H4 (cell line): ENCODE data around the gene COPG2. TPM values are rescaled to one million over a fixed set of nuclear protein-coding genes. Genes with fewer than 3 reads are reported as not detected.
A peak's percentile ranks its signal among the peaks of the same experiment; 100 is the strongest.
"Not testable (repeated sequence)": the region's sequence is repeated elsewhere in the genome, so short reads cannot be mapped to it uniquely, and the experiment has no call there.

Experiments used
- DNase-seq: peaks from one replicate; pipeline ENCODE4 v3.0.0-alpha.2; 2015; ENCODE audit warnings: low spot score
- total RNA-seq: library from RNA; depleted of rRNA; stranded (reverse); fragments of >200 nt; shearing (Covaris generic); gene quantifications from 2 replicates; pipeline ENCODE4 v1.2.3, GENCODE V29; 2014; rRNA removed

The COPG2 gene, protein sequence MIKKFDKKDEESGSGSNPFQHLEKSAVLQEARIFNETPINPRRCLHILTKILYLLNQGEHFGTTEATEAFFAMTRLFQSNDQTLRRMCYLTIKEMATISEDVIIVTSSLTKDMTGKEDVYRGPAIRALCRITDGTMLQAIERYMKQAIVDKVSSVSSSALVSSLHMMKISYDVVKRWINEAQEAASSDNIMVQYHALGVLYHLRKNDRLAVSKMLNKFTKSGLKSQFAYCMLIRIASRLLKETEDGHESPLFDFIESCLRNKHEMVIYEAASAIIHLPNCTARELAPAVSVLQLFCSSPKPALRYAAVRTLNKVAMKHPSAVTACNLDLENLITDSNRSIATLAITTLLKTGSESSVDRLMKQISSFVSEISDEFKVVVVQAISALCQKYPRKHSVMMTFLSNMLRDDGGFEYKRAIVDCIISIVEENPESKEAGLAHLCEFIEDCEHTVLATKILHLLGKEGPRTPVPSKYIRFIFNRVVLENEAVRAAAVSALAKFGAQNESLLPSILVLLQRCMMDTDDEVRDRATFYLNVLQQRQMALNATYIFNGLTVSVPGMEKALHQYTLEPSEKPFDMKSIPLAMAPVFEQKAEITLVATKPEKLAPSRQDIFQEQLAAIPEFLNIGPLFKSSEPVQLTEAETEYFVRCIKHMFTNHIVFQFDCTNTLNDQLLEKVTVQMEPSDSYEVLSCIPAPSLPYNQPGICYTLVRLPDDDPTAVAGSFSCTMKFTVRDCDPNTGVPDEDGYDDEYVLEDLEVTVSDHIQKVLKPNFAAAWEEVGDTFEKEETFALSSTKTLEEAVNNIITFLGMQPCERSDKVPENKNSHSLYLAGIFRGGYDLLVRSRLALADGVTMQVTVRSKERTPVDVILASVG
- 39.2 and 41.3 TPM in 2 replicates for total RNA-seq

DNA sequence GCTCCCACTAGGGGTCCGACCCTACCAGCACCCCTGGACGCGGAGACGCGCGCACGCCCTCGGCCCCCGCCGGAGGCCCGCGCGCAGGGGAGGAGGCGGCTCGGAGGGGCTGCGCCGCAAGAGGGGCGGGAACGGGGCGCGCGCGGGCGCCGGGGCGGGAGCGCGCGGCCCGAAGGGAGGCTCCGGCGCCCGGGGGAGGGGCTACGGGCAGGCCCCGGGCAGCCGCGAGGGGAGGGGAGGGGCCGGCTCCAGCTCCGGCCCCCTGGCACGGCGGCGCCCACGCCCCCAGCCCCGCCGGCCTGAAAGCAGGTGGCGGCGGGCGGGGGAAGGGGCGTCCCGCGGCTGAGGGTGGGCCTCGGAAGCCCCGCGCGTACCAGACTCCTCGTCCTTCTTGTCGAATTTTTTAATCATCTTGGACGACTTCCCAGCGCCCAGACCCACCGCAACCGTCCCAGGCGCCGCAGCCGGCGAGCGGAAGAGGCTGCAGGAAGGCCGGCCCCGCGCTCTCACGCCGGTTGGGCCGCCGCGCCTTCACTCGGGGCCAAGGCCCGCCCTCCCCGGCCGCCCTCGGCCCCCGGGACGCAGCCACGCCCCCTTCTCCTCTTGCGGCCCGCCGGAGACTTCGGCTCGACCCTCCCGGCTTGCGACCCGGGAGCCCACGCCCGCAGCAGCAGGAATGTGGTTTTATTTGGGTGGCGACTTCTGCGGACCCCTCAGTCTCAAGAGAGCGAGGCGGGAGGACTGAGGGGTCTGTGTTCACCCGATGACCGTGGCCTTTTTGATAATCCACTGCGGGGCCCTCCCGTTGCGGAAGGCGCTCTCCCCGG is at the start of gene COPG2:
COPG2 (minus strand) TSS at position 491 of the 827 bp plus-strand sequence; CDS start at position 411, 80 bp downstream.
- DNase-seq: peak; percentile 74

DNA sequence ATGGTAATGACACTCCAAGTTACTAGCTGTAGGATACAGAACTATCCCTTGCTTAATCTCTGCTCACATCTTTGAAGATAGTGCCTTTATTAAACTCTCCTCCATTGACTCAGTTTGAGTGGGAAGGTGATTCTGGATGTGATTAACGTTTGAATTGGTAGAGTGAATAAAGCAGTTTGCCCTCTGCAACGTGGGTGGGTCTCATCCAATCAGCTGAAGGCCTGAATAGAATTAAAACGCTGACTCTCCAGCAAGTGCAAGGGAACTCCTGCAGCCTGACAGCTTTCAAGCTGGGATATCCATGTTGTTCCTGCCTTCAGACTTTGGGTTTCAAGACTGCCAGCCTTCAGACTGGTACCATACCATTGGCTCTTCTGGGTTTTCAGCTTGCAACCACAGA is 43.9 kb upstream of the COPG2 start:
- DNase-seq: no peak

DNA sequence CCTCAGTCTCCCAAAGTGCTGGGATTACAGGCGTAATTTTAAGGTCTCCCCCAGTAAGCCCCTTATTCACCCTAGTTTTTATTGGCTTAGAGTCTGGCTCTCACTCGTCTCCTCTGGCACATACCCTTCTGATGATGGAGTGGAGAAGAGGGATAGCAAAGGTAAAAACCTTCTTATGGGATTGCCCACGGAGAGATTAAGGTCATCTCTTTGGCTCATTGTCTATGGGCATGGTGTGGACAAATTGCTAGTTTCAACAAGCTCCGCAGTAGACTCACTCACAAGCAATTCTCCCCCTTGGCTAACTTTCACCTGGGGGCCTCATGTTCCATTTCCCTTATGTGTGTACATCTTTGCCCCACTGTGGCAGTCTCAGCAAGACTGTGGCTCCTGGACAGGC is 40.2 kb upstream of the COPG2 start:
- no peak for DNase-seq

DNA sequence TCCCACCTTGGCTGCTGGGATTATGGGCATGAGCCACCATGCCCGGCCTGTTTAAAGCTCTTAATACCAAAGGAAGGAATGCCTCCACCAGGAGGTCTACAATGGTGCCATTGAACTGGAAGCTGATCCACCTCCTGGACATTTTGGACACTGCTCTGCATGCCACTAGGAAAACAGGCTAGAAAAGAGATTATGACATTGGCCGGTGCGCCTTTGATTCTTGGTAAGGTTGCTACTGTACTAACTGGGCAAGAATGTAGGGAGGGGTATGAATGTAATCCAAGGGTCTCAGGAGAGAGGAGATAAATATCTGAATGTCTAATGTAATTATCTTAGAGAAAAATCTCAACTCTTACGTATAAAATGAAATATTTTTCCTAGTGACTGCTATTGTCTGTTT is 39.5 kb upstream of the COPG2 start:
- DNase-seq: no peak

DNA sequence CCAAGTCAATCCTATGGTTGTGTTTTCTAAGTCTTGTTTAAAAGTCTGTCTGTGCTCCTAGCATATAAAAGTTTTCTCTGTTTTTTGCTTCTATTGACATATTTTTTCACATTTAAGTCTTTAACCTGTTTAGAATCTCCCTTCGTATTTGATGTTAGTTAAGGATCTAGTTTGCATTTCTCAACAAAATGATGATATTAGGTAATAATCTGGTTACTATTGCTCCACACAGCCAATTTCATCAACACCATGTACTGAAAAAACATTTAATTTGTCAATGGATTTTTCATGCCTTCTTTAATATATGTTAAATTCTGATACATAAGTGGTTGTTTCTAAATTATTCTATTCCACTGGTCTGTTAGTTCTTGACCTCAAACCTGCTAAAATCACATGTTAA is 35.3 kb upstream of the COPG2 start:
- no peak for DNase-seq

DNA sequence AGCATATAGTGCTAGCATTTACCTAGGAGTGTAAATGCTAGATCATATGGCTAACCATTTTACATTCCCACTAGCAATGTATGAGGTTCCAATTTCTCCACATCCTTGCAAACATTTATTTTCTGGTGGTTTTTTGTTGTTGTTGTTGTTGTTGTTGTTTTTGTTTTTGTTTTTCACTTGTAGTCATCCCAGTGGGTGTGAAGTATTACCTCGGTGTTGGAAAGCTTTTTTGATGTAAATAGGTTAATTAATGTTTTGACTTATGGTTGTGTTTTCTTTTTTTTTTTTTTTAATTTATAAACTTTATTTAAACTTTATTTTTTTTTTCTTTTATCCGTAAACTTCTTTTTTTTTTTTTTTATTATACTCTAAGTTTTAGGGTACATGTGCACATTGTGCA is 33.1 kb upstream of the COPG2 start:
- DNase-seq: no peak

DNA sequence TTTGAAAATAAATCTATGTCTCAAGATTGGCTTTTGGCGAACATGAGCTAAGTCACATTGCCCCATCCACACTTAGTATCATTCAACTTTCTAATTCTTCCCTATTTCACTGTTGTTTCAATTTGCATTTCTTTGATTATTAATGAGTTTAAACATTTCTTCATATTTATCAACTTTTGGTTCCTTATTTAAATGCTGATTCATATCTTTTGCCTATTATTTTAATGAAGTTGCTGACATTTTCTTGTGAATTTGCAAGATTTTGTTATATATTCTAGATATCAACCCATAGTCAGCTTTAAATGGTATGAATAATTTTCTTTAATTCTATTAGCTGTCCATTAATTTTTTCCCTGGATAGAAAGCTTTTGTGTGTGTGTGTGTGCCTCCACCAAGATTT is 32.2 kb upstream of the COPG2 start:
- DNase-seq: no peak

DNA sequence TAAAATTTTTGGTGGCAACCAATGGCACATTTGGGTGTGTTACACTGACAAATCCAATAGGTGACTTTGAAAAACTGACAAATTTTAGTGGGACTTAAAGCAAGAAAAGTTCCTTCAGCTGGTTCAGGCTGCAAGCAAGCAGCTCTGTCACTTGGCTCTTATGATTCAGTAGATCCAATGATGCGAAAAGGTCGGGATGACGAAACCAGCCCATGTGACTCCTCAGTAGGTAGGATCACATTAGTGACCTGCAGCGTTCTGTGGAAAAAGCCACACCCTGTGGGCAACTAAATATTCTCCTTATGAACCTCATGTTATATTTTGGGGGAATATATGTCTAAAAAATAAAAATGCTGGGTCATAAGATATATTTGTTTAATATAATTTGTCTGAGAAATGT is 31.1 kb upstream of the COPG2 start:
- no peak for DNase-seq

DNA sequence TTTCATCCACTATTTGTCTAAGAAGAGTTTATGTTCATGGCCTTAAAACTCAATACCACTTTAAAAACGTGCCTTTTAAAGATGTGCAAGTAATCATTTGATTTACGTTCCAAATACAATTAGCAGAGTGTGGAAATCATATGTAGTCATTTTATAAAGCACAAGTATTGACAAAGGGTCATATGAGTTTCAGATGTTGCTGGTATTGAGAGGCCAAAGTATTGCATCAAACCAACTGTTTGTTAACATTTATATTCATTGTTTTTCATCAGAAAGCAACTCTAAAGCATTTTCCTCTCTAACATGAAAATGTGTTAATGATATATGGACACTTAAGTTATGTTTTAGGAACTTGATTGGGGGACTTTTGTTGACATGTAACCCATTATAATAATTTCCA is 29.3 kb upstream of the COPG2 start:
- no peak for DNase-seq

DNA sequence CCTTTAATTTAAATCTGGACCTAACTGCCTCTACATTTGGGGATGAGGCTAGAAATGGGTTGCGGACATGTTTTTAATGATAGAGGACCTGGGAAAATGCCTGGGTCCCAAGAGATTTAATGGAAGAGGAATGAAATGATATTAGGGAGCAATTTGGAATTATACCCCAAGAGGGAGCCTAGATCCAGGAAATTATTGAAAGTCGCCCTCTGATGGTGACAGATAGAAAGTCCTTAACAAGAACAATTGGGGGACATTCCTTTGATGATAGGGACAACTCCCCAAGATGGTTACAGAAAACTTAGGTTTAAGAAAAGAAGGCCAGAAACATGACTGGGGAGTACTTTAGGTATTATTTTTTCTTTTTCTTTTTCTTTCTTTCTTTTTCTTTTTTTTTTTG is 27.3 kb upstream of the COPG2 start:
- DNase-seq: peak; percentile 55

DNA sequence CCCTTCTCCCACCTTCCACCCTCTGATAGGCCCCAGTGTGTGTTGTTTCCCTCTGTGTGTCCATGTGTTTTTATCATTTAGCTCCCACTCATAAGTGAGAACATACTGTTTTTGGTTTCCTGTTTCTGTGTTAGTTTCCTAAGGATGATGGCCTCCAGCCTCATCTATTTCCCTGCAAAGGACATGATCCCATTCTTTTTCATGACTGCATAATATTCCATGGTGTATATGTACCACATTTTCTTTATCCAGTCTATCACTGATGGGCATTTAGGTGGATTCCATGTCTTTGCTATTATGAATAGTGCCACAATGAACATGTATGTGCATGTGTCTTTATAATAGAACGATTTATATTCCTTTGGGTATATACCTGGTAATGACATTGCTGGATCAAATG is 23.8 kb upstream of the COPG2 start:
- DNase-seq: not testable (repeated sequence)

DNA sequence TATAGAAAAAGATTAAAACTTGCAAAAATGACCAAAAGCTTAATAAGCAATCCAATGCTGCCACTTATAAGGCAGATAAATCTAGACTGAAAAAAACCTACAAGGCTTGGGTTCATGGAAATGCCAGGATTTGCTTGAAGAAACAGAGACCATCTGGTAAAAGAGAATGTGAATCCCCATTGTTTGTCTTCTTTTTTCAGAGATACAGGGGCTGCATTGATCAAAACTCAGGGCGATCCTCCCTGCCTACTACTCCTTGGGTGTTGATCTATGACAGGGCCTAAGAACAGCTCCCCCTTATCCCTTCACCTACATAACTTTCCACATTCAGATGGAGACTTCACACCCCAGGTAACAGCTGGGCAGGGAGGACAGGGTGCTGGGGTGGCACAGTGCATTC is 21.1 kb upstream of the COPG2 start:
- DNase-seq: no peak

DNA sequence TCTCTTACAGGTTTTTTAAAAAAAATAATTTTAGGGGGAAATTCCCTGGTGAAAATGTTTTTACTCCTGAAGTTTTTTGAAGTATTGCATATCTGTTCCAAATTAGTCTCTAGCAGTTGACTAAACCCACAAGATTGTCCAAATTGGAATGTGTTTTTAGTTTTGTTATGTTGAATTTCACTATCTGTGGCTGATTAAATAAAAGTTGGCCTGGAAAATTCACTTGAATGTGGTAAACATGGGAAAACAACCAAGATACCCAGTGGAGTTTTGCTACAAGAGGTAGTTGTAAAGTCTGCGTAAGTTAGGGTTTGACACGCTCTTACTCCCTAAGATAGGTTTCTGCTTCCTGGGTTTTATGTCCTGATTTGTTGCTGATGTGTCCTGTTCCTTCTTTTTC is 14.5 kb upstream of the COPG2 start:
- no peak for DNase-seq

DNA sequence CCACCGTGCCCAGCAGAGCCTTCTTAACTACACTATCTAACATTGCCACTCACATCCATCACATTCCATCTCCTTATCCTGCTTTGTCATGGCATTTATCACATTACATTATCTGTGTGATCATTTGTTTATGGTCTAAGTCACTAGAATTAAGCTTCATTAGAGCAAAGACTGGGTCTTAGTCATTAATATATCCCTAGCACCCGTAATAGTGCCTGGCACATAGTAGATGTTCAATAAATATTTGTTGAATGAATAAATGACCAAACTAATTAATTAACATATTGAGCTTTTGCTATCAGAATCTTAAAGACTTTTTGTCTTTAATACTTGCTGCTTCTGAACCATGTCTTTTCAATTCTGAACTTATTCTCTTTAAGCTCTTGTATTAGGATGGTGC is 5.9 kb upstream of the COPG2 start:
- no peak for DNase-seq

DNA sequence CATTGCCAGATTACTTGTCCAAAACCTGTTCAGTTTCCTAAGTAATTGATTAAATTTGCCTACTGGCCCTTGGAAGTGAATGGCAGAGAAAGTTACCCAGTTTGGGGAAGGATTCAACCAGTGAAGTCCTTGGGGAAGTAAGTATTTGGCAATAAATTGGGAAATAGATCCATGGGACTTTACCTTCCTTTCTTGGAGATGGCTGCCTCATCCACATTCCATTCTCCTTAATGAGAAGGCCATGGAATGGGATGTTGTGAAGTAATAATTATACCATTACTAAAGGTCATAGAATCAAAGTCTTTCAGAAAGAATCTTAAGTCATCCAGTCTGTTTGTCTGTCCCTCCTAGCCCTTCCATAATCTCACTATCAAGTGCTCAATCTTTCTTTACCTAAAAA is 4.5 kb upstream of the COPG2 start:
- DNase-seq: no peak

DNA sequence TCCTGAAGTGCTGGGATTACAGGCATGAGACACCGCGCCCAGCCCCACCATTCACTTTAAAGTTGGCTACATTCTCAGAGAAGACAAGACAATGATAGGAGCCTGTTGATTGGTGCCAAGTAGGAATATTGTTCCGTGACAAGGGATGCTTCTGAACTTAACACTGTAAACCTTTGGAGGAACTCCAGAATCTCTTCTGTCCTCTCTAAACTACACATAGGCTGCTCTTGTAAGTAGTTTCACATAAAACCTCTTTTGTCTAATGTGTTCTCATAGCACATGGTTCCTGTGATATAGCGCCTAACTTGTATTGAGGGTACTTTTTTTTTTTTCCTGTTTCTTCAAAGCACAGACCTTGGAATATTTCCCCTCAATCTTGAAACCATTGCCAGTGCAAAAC is 3.6 kb upstream of the COPG2 start:
- DNase-seq: no peak

DNA sequence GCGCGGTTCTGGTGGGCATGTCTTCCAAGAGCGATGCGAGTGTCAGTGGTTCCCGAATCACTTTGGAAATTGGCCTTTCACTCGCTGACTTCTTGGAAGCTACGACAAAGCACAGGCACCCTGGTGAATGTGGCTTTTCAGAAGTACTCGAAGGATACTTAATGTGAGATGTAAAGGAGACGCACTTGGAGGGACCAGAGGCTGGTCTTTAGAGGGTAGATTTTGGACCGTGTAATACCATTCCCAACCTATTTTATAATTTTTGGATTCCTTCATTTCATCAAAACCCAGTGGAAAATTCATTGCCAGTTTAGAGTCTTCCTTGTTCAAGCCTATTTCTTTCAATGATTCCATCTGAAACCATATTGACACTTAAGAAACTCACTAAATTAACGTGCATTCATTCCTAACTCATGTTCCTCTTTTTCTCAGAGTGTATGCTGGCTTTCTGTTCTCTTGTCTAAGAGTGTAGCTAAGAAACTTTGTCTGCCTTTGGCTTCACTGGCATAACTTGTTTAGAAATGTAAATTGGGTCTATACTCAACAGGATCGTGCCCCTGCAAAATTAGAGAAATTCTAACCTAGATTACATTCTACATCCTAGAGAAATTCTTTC is 645 bp upstream of the COPG2 start:
- no peak for DNase-seq

DNA sequence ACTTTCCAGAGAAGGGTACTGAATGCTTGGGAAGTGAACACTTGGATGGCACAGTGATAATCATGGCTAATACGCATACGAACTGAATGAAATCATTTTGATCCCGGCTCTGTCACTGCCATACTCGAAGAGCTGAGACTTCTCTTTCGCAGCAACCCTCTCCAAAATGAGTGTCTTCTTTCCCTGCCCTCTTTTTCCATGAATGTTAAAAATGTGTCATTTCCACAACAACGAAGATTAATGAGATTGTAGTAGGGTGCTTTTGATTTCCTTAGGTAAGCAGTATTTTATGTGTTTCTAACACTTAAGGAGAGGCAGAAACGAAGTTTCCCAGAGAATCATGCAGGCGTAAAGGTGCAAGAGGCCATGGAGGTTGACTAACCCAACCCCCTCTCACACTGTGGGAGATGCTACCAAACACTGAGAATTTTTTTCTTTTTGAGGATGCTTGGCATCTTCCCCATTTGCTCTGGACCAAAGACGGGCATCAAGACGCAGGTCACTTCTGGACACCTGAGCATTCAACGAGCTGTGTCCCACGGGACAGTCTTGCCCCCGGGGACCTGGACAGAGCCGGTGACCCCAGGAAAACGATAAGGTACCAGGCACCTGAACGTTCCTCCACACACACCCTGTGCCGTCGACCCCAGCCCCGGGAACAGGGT is 823 bp downstream of the COPG2 start:
- DNase-seq: no peak

DNA sequence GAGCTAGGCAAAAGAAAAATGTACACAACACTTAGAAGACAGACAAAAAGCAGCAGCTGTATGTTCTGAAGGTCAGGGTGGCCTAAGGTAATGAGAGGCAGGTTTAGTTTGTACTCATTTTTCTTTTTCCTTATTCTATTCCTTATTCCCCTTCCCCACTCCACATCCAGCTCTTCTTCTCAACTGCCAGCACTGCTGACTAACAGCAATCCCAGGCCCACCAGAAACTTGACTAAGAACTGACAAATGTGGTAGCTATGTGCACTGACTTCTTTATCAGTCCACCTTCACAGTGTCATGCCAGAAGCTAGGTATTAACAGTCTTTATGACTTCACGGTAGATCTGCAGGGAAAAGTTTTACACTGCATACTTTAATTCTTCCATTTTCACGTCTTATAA is 6.1 kb downstream of the COPG2 start:
- no peak for DNase-seq

DNA sequence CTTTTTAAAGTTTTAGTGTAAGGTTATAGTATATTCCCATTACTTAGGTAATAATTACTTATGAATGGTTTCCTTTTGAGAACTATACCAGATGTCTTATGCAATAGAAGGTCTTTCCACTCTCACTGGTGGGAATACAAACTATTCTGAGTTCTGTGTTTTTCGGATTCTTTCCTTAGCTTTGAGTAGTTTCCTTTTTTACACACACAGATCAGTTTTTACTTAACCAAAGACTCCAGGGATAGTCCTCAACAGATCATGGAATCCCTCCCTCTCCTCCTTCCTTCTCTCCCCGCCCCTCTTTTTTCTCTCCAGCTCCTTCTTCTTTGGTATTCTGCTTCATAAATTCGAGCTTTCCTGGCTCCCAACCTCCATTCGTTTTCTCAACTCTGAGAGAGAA is 13.3 kb downstream of the COPG2 start:
- no peak for DNase-seq

DNA sequence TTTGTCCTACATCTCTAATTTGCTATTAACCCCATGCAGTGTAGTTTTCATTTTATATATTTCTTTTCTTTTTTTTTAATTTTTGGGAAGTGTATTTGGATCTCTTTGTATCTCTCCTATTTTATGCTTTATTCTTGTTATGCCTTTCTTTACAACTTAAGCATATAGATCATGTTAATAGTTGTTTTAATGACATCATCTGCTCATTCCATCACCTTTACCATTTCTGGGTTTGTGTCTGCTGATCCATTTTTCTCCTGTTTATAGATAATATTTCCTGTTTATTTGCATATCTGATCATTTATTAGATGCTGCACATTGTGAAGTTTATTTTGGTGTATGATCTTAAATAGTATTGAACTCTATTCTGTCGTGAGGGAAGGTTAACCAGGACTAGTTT is 13.7 kb downstream of the COPG2 start:
- no peak for DNase-seq
